ENCODE measurements around the gene PER1. TPM values are rescaled to one million over a fixed set of nuclear protein-coding genes. Genes with fewer than 3 reads are reported as not detected.
A peak's percentile ranks its signal among the peaks of the same experiment; 100 is the strongest.

The PER1 gene
- total and polyA plus RNA-seq, 9 of the 15 experiments (the other 6 are each of a cell fraction or from before 2014, with no cell fraction given): 0.13 to 26.0 (median 3.4) TPM

DNA sequence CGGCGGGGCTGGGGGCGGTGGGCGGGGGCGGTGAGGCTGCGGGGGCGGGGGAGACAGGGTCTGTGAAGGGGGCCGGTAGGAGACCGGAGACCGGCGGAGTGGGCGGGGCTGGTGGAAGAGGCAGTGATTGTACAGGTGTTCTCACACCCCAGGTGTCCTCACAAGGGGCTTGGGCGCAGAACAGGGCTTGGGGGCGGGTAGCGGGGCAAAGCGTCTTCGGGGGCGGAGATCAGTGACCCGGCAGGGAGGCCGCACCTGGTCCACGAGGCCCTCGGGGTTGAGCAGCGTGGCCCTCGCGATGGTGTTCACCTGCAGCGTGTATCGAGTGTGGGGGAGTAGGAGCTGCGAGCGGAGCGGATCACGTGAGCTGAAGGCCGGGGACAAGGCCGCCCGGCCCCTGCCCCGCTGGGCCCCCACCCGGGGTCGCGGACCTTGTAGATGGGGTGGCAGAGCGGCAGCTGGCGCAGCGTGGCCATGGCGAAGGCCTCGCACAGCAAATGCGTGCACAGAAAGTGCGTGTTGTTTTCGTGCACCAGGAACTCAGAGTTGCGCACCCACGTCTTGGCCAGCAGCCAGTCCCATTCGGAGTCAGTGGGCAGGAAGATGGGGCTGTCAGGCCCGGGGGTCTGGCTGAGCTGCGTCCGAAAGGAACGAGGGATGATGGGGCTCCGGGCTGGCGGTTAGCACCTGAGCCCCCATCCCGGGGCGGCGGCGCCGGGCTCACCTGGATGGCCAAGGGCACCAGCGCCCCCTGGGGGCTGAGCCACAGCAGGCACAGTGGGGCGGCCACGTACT lies 42.3 kb downstream of the PER1 start (continued):
- TF ChIP-seq, protein P1, sequence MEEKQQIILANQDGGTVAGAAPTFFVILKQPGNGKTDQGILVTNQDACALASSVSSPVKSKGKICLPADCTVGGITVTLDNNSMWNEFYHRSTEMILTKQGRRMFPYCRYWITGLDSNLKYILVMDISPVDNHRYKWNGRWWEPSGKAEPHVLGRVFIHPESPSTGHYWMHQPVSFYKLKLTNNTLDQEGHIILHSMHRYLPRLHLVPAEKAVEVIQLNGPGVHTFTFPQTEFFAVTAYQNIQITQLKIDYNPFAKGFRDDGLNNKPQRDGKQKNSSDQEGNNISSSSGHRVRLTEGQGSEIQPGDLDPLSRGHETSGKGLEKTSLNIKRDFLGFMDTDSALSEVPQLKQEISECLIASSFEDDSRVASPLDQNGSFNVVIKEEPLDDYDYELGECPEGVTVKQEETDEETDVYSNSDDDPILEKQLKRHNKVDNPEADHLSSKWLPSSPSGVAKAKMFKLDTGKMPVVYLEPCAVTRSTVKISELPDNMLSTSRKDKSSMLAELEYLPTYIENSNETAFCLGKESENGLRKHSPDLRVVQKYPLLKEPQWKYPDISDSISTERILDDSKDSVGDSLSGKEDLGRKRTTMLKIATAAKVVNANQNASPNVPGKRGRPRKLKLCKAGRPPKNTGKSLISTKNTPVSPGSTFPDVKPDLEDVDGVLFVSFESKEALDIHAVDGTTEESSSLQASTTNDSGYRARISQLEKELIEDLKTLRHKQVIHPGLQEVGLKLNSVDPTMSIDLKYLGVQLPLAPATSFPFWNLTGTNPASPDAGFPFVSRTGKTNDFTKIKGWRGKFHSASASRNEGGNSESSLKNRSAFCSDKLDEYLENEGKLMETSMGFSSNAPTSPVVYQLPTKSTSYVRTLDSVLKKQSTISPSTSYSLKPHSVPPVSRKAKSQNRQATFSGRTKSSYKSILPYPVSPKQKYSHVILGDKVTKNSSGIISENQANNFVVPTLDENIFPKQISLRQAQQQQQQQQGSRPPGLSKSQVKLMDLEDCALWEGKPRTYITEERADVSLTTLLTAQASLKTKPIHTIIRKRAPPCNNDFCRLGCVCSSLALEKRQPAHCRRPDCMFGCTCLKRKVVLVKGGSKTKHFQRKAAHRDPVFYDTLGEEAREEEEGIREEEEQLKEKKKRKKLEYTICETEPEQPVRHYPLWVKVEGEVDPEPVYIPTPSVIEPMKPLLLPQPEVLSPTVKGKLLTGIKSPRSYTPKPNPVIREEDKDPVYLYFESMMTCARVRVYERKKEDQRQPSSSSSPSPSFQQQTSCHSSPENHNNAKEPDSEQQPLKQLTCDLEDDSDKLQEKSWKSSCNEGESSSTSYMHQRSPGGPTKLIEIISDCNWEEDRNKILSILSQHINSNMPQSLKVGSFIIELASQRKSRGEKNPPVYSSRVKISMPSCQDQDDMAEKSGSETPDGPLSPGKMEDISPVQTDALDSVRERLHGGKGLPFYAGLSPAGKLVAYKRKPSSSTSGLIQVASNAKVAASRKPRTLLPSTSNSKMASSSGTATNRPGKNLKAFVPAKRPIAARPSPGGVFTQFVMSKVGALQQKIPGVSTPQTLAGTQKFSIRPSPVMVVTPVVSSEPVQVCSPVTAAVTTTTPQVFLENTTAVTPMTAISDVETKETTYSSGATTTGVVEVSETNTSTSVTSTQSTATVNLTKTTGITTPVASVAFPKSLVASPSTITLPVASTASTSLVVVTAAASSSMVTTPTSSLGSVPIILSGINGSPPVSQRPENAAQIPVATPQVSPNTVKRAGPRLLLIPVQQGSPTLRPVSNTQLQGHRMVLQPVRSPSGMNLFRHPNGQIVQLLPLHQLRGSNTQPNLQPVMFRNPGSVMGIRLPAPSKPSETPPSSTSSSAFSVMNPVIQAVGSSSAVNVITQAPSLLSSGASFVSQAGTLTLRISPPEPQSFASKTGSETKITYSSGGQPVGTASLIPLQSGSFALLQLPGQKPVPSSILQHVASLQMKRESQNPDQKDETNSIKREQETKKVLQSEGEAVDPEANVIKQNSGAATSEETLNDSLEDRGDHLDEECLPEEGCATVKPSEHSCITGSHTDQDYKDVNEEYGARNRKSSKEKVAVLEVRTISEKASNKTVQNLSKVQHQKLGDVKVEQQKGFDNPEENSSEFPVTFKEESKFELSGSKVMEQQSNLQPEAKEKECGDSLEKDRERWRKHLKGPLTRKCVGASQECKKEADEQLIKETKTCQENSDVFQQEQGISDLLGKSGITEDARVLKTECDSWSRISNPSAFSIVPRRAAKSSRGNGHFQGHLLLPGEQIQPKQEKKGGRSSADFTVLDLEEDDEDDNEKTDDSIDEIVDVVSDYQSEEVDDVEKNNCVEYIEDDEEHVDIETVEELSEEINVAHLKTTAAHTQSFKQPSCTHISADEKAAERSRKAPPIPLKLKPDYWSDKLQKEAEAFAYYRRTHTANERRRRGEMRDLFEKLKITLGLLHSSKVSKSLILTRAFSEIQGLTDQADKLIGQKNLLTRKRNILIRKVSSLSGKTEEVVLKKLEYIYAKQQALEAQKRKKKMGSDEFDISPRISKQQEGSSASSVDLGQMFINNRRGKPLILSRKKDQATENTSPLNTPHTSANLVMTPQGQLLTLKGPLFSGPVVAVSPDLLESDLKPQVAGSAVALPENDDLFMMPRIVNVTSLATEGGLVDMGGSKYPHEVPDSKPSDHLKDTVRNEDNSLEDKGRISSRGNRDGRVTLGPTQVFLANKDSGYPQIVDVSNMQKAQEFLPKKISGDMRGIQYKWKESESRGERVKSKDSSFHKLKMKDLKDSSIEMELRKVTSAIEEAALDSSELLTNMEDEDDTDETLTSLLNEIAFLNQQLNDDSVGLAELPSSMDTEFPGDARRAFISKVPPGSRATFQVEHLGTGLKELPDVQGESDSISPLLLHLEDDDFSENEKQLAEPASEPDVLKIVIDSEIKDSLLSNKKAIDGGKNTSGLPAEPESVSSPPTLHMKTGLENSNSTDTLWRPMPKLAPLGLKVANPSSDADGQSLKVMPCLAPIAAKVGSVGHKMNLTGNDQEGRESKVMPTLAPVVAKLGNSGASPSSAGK (IDR thresholded peaks at IDR 0.05): peak; percentile 52; the same call in 1 of the 2 replicates
- TF ChIP-seq CSDE1 (IDR thresholded peaks at IDR 0.05) (no peak), CXXC5 (CRISPR knock-in tag; IDR thresholded peaks at IDR 0.05) (peak; percentile 63), ZNF561 (CRISPR knock-in tag; conservative IDR thresholded peaks at IDR 0.05) (no peak), COPS2 (conservative IDR thresholded peaks at IDR 0.05) (no peak), PRPF4 (IDR thresholded peaks at IDR 0.05; ENCODE audit: insufficient read depth, low read depth, low read length, poor library complexity, severe bottlenecking) (no peak), CHD1 (IDR thresholded peaks at IDR 0.05; ENCODE audit: low read length) (no peak), ASH1L (IDR thresholded peaks at IDR 0.05; ENCODE audit: borderline replicate concordance, low read depth, partially characterized antibody) (no peak), NRF1 (conservative IDR thresholded peaks at IDR 0.05 in 1 of 2, IDR thresholded peaks at IDR 0.05 in 1 of 2) (0 out of 4 replicates have a peak, but pooled peaks of 1 of the 2 experiments have one; percentile 23), HMGN3 (IDR thresholded peaks at IDR 0.05; ENCODE audit: borderline replicate concordance, extremely low read depth, insufficient read length, low read depth, low read length) (peak; percentile 55)

Data from K562 (cell line).